ENCODE data around the gene KRT23. TPM values are rescaled to one million over a fixed set of nuclear protein-coding genes. Genes with fewer than 3 reads are reported as not detected.

Gene KRT23
- total and polyA plus RNA-seq, 2 of the 13 experiments (the other 11 are each of a cell fraction or from before 2014, with no cell fraction given), result 24.7 to 51.1 TPM

GRCh38 chr17:40936437-40936971 lies 942 bp downstream of the KRT23 start (continued):
- TF ChIP-seq SOX6 (IDR thresholded peaks at IDR 0.05) (no peak), SOX6 (CRISPR knock-in tag; IDR thresholded peaks at IDR 0.05) (peak; percentile 57), NONO (IDR thresholded peaks at IDR 0.05) (no peak), NONO (CRISPR knock-in tag; conservative IDR thresholded peaks at IDR 0.05) (no peak), KDM5A (IDR thresholded peaks at IDR 0.05; ENCODE audit: borderline replicate concordance, low read length) (no peak), HDAC6 (IDR thresholded peaks at IDR 0.05; ENCODE audit: low read depth, low read length) (no peak), CEBPG (CRISPR knock-in tag; IDR thresholded peaks at IDR 0.05) (peak; percentile 95), HES4 (CRISPR knock-in tag; IDR thresholded peaks at IDR 0.05; ENCODE audit: borderline replicate concordance) (no peak), MAX (IDR thresholded peaks at IDR 0.05) (peak; percentile 26; the same call in 1 of the 2 replicates), ZNF644 (CRISPR knock-in tag; IDR thresholded peaks at IDR 0.05; ENCODE audit: low read depth) (no peak), ZNF788 (CRISPR knock-in tag; IDR thresholded peaks at IDR 0.05; ENCODE audit: borderline replicate concordance) (peak; percentile 26; the same call in 1 of the 2 replicates), PHF21A (CRISPR knock-in tag; IDR thresholded peaks at IDR 0.05) (0 out of 2 replicates have a peak, but pooled peaks have one; percentile 33), MXD1 (CRISPR knock-in tag; IDR thresholded peaks at IDR 0.05) (no peak), ZNF143 (CRISPR knock-in tag; IDR thresholded peaks at IDR 0.05) (0 out of 2 replicates have a peak, but pooled peaks have one; percentile 19), EEA1 (CRISPR knock-in tag; IDR thresholded peaks at IDR 0.05; ENCODE audit: borderline replicate concordance) (no peak), THYN1 (CRISPR knock-in tag; IDR thresholded peaks at IDR 0.05; ENCODE audit: borderline replicate concordance, low read depth) (no peak), DRAP1 (CRISPR knock-in tag; IDR thresholded peaks at IDR 0.05) (0 out of 2 replicates have a peak, but pooled peaks have one; percentile 24), NCOA1 (CRISPR knock-in tag; IDR thresholded peaks at IDR 0.05) (no peak), ZNF331 (CRISPR knock-in tag; IDR thresholded peaks at IDR 0.05) (peak; percentile 25), ATRX (CRISPR knock-in tag; IDR thresholded peaks at IDR 0.05; ENCODE audit: borderline replicate concordance) (no peak), REPIN1 (CRISPR knock-in tag; IDR thresholded peaks at IDR 0.05; ENCODE audit: borderline replicate concordance, low read depth) (no peak), MLX (CRISPR knock-in tag; IDR thresholded peaks at IDR 0.05) (no peak), SMC3 (IDR thresholded peaks at IDR 0.05; ENCODE audit: low read length) (peak; percentile 6; the same call in 1 of the 2 replicates), PPARG (CRISPR knock-in tag; conservative IDR thresholded peaks at IDR 0.05) (no peak), THAP9 (CRISPR knock-in tag; IDR thresholded peaks at IDR 0.05; ENCODE audit: borderline replicate concordance) (no peak), PBX2 (CRISPR knock-in tag; IDR thresholded peaks at IDR 0.05) (no peak), CEBPB (IDR thresholded peaks at IDR 0.05; ENCODE audit: borderline replicate concordance, low read depth, low read length) (peak; percentile 98), TAF1 (CRISPR knock-in tag; IDR thresholded peaks at IDR 0.05) (peak; percentile 59)
